ENCODE results near the gene CSRP1. TPM values are rescaled to one million over a fixed set of nuclear protein-coding genes. Genes with fewer than 3 reads are reported as not detected.

CSRP1 gene
- total and polyA plus RNA-seq, 2 experiments from 2014 or later = 5.8 to 29.9 TPM

- TF ChIP-seq, protein P1, sequence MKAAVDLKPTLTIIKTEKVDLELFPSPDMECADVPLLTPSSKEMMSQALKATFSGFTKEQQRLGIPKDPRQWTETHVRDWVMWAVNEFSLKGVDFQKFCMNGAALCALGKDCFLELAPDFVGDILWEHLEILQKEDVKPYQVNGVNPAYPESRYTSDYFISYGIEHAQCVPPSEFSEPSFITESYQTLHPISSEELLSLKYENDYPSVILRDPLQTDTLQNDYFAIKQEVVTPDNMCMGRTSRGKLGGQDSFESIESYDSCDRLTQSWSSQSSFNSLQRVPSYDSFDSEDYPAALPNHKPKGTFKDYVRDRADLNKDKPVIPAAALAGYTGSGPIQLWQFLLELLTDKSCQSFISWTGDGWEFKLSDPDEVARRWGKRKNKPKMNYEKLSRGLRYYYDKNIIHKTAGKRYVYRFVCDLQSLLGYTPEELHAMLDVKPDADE (IDR thresholded peaks at IDR 0.05) = no peak
- TF ChIP-seq EZH2phosphoT487 (IDR thresholded peaks at IDR 0.05; ENCODE audit: unreplicated experiment) (no peak), ZNF114 (CRISPR knock-in tag; IDR thresholded peaks at IDR 0.05) (no peak), EZH2 (IDR thresholded peaks at IDR 0.05; ENCODE audit: low read depth, unreplicated experiment) (no peak), POLR2AphosphoS5 (IDR thresholded peaks at IDR 0.05; ENCODE audit: low read depth) (no peak), ZNF331 (CRISPR knock-in tag; IDR thresholded peaks at IDR 0.05; ENCODE audit: low read depth) (no peak)
Observed at GRCh38 chr1:201535919-201536245, 29.0 kb upstream of the CSRP1 start (continued).

DNA sequence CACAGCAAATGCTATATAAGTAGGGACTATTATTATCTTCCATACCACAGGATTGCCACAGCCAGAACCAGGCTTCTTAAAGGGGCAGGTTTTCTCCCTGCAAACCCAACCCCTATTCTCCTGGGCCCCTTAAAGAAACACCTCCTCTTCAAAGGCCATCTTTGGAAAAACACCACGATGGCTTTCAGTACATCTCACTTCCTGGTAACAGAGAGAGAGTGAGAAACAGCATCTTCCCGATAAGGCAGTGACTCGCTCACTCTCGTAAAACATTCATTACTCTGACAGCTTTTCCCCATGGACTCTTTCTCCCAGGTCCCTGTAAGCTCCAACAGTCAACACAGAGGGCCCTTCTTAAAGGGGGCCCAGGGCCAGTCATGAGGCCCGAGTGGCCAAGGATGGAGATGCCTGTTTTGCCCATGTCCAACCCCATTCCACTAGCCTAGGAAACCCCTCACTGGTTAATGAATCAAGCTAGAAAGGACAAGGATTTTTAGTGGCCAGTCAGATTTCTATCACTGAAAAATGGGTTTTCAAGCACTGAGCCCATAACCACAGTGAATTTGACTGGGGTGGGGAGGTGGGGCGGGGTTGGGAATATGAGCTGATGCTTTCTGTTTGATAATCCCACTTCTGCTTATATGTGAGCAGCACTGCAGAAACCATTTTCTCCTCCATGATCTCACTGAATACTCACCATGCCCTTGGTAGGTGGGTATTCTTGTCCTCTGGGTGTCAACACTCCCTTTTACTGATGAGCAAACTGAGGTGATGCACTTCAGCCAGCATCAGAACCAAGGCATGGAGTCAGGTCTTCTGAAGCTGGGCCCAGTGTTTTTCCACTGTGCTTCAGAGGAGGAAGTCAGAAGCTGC lies 28.4 kb upstream of the CSRP1 start:
- no peak overlapping the region for H3K4me3 Mint-ChIP-seq
- peaks cover 37% of the 10 kb centered on the region for H3K27me3 Mint-ChIP-seq (ENCODE audit: insufficient read depth, low read depth, poor library complexity)
- Histone ChIP-seq H3K36me3 (ENCODE audit: insufficient read depth) (no peaks in the 10 kb centered on the region), H3K4me1 (ENCODE audit: insufficient read depth) (peaks cover 21% of the 10 kb centered on the region), H2AFZ (no peak overlapping the region; the same call in 1 of the 2 replicates), H3K4me3 (no peak overlapping the region), H3F3A (replicated peaks; ENCODE audit: low read depth) (peaks cover 9% of the 10 kb centered on the region), H3K4me2 (no peak overlapping the region), H3K79me2 (replicated peaks; ENCODE audit: insufficient read depth) (no peaks in the 10 kb centered on the region), H3K27ac (ENCODE audit: low read depth) (no peak overlapping the region), H3K27me3 (ENCODE audit: insufficient read depth) (peaks cover 42% of the 10 kb centered on the region), H4K20me1 (replicated peaks; ENCODE audit: insufficient read depth) (no peaks in the 10 kb centered on the region), H3K9me2 (ENCODE audit: insufficient read depth) (no peaks in the 10 kb centered on the region)
- H3K4me1 Mint-ChIP-seq = peaks cover 27% of the 10 kb centered on the region
- TF ChIP-seq, protein P1 (IDR thresholded peaks at IDR 0.05) = no peak
- TF ChIP-seq JUNB (IDR thresholded peaks at IDR 0.05; ENCODE audit: unreplicated experiment) (no peak), CREB1 (CRISPR knock-in tag; IDR thresholded peaks at IDR 0.05; ENCODE audit: low read depth) (no peak), EZH2 (IDR thresholded peaks at IDR 0.05; ENCODE audit: low read depth, unreplicated experiment) (no peak), ZNF331 (CRISPR knock-in tag; IDR thresholded peaks at IDR 0.05; ENCODE audit: low read depth) (no peak), POLR2AphosphoS5 (IDR thresholded peaks at IDR 0.05; ENCODE audit: low read depth) (no peak), ZNF114 (CRISPR knock-in tag; IDR thresholded peaks at IDR 0.05) (no peak)
- TF ChIP-seq, protein P2, sequence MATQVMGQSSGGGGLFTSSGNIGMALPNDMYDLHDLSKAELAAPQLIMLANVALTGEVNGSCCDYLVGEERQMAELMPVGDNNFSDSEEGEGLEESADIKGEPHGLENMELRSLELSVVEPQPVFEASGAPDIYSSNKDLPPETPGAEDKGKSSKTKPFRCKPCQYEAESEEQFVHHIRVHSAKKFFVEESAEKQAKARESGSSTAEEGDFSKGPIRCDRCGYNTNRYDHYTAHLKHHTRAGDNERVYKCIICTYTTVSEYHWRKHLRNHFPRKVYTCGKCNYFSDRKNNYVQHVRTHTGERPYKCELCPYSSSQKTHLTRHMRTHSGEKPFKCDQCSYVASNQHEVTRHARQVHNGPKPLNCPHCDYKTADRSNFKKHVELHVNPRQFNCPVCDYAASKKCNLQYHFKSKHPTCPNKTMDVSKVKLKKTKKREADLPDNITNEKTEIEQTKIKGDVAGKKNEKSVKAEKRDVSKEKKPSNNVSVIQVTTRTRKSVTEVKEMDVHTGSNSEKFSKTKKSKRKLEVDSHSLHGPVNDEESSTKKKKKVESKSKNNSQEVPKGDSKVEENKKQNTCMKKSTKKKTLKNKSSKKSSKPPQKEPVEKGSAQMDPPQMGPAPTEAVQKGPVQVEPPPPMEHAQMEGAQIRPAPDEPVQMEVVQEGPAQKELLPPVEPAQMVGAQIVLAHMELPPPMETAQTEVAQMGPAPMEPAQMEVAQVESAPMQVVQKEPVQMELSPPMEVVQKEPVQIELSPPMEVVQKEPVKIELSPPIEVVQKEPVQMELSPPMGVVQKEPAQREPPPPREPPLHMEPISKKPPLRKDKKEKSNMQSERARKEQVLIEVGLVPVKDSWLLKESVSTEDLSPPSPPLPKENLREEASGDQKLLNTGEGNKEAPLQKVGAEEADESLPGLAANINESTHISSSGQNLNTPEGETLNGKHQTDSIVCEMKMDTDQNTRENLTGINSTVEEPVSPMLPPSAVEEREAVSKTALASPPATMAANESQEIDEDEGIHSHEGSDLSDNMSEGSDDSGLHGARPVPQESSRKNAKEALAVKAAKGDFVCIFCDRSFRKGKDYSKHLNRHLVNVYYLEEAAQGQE (IDR thresholded peaks at IDR 0.05; ENCODE audit: unreplicated experiment) = no peak
- DNase-seq (ENCODE audit: low spot score) (no peak), ATAC-seq (no peak)
- H3K9me3 Mint-ChIP-seq = no peaks in the 10 kb centered on the region
- H3K36me3 Mint-ChIP-seq (ENCODE audit: low read depth) = no peaks in the 10 kb centered on the region
- H3K27ac Mint-ChIP-seq = no peak overlapping the region
